Stimulated activated CD4-positive, alpha-beta T cell treated with anti-CD3 and anti-CD28 coated beads, Interleukin-2, amount 100 ng/mL, for 48 hours (primary cell): ENCODE results near the gene TYW1B.
"Not testable (repeated sequence)": the region's sequence is repeated elsewhere in the genome, so short reads cannot be mapped to it uniquely, and the experiment has no call there.

ENCODE experiments used
- DNase-seq, 2 donors: peaks; one replicate each; pipeline ENCODE4 v3.0.0-alpha.2; 2020

Gene TYW1B

DNA sequence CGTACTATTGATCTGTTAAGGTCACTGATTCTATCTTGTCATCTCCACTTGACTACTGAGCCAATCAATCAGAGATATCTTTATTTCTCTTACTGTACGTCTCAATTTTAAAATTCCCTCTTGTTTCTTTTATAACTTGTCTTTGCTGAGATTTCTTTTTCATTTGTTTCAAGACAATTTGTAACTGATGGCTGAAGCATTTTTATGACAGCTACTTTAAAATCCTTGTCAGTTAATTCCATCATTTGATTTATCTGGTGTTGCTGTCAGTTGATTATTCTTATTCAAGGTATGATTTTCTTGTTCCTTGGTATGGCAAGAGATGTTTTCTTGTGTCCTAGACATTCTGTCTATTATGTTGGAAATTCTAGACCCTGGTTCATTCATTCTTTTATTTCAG, 76.6 kb downstream of the TYW1B start:
- DNase-seq: no peak

DNA sequence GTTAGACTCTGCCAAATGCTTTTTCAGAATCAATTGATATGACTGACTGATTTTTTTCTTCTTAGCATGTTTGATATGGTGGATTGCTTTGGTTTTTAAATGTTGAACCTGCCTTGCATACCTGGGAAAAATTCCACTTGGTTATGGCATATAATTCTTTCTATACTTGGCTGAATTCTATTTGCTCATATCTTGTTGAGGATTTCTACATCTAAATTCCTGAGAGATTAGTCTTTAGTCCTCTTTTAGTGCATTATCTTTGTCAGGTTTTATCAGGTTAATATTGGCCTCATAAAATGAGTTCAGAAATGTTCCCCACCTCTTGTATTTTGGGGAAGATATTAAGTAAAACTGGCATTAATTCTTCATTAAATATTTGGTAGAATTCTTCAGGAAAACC, 79.4 kb downstream of the TYW1B start:
- not testable (repeated sequence) for DNase-seq

DNA sequence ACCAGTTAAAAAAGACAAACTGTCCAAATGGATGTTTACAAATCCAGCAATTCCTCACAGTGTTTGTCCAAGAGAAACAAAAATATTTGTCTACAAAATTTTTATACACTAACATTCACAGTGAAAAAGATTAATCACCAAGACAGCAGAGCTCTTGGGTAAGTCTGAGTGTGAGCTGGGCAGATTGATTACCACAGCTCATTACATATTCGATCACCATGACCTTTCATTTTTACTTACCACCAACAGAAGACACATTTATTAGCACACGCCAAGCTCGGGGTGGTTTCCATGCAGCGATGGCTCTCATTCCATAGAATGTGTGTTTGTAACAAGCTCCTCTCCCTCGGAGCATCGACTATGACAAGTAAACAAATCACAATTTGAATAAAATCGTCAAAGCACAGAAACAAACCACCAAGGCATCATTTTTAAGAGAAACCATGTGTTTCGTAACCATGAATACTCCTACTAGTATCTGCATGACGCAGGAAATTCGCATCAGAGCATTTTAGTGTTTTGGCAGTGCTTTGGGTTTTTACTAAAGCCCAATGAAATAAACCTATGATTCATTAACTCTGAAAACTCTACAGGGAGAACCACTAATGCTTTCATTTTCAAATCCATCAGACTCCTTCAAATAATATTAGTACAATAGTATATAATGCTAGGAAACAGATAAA, 83.6 kb downstream of the TYW1B start:
- DNase-seq: not testable (repeated sequence)

DNA sequence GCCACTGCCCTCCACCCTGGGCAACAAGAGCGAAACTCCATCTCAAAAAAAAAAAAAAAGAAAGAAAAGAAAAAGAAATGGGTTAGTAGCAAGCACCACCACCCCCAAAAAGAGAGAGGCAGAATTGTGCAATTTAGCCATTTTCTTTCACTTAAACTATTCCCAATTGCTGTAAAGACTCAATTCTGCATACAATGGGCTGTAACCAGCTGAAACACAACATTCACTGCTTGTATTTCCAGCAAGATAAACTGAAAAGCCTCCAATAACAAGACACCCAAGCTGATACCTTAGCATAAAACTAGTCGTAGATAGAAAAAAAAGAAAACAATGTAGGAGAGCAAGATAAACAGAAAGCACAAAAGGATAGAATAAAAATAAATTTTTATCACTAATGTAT, 84.2 kb downstream of the TYW1B start:
- DNase-seq: not testable (repeated sequence)

DNA sequence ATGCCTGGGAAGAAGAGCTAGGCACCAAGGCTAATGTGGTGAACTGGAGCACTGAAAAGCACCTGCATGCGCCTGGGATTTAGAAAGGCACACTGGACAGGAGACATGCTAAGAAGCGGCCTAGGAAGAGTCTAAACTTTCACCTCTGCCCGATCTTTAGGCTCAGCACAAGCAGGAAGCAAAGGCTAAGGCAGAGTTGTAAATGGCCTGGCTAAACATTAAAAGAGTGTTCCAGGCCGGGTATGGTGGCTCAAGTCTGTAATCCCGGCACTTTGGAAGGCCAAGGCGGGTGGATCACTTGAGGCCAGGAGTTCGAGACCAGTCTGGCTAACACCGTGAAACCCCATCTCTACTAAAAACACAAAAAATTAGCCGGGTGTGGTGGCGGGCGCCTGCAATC, 88.3 kb downstream of the TYW1B start:
- not testable (repeated sequence) for DNase-seq

DNA sequence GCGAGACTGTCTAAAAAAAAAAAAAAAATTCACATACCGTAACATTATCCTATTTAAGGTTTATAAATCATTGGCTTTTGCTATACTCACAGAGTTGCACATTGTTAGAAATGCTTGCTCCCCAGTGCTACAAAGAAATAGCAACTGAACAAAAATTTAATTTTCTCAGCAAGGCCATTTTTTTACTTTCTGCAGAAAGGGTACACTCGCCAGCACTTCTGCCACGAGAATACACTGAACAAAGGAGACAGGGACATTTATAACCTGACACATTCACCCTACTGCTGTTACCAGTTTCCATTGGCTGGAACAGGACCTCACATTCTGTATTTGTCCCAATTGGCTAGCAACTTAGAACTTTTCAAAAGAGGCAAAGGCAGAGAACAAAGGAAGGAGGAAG, 92.1 kb downstream of the TYW1B start:
- not testable (repeated sequence) for DNase-seq

DNA sequence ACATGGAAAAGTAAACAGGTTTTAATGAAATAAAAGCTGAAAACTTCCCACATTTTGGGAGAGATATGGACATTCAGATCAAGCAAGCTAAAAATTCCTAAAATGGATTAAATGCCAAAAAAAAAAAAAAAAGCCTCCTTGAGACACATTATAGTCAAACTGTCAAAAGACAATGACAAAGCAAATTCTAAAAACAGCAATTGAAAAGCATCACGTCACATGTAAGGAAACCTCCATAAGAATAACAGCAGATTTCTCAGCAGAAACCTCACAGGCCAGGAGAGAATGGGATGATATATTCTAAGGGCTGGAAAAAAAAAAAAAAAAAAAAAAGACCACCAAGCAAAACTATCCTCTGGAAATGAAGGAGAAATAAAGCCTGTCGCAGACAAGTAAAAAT, 97.2 kb downstream of the TYW1B start:
- DNase-seq: not testable (repeated sequence)

DNA sequence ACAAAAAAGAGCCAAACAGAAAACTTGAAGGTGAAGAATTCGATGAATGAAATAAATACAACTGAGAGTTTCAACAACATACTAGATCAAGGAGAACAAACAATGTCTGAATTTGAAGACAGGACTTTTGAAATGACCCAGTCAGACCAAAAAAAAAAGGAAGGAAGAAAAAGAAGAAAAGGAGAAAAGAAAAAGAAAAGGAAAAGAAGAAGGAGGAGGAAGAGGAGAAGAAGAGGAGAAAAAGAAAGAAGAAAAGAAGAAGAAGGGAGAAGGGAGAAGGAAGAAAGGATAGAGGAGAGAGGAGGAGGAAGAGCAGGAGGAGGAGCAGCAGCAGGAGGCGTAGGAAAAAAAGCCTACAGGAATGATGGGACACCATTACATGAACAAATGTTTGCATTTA, 97.6 kb downstream of the TYW1B start:
- not testable (repeated sequence) for DNase-seq

DNA sequence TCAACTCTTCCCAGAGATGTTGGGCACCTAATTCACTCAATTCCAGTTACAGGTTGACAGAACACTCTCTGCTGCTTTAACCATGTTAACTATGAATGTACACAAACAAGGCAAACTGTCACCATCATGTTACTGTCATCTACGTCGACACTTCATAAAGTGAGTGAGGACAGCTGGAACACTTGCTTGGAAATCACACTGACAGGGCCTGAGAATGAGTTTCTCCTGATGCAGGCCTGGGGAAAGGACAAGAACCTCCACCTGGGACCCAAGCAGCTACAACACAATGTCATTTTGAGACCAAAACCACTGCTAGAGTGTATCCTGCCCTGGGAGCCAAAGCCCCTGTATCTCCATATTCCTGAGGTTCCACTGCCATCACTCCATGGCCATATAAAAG, 98.9 kb downstream of the TYW1B start:
- not testable (repeated sequence) for DNase-seq

DNA sequence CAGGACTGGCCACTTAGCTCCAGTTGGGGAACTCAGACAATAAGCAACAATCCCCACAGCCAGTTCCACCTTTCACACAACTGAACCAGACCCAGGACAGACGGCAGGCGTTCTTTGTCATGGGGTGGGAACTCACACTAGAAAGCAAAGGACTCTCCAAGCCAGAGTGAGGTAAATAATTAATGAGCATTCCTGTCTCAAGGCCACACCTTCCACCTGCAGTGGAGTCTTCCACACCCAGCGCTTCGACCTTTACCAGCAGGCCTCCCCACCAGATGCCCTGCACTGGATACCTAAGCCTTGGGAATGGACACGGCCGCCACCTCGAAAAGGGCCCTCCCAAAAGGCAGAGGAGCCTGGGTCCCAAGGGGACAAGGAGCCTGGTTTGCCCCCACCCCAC, 105.3 kb downstream of the TYW1B start:
- DNase-seq: not testable (repeated sequence)

DNA sequence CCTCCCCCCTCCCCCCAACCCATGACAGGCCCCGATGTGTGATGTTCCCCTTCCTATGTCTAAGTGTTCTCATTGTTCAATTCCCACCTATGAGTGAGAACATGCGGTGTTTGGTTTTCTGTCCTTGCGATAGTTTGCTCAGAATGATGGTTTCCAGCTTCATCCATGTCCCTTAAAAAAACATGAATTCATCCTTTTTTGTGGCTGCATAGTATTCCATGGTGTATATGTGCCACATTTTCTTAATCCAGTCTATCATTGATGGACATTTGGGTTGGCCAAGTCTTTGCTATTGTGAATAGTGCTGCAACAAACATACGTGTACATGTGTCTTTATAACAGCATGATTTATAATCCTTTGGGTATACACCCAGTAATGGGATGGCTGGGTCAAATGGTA, 107.1 kb downstream of the TYW1B start:
- not testable (repeated sequence) for DNase-seq

DNA sequence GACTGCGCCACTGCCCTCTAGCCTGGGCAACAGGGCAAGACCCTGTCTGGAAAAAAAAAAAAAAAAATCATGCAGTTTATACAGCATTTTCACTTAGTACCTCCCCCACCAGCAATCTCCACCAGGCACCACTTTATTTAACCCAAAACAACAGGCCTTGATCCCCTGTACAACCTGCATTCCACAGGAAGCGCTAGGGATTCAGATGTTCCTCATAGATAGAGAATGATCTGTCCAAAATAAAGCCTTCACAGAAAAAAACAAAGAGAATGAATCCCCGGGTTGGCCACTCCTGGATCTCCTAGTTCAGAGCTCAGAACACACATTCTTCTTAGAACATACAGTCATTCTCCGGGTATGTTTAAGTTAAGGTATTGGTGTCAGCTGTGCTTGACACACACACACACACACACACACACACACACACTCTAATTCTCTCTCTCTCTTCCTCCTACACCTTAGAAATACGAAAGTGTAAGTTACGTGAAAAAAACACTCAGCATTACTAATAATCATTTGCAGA, 110.7 kb downstream of the TYW1B start:
- not testable (repeated sequence) for DNase-seq

DNA sequence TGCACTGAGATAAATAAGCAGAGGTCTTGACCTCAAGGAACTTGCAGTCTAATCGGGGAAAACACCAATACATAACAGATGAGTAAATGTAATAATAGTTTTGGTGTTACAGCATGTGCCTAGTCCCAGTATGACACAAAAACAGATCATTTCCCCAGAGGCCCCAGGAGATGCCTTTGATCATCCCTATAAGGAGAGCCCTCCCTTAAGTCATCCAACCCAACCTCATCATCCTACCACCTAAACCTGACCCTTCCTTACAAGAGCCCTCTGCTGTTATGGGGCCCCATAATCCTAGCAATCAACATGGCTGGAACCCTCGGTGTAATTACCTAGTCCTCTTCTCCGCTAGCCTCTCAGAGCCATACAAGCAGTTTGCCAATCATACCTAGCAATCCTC, 116.1 kb downstream of the TYW1B start:
- not testable (repeated sequence) for DNase-seq

DNA sequence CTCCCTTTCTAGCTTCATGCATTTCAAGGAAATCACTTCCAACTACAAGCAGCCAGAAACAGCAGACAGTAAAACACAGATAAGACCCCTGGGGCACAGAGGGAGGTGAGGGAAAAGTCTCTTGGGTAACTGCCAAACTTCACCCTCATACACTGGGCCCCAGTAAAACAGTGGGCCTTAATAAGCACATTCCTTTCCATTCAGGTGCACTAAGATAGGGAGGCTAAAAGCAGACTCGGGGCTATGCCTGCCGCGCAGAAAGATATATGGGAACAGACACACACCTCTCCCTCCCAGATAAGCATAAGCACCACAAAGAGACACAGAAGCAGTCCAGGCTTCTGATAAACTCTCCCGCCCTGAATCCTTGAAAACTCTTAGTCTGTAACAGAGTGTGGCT, 117.0 kb downstream of the TYW1B start:
- DNase-seq: no peak

DNA sequence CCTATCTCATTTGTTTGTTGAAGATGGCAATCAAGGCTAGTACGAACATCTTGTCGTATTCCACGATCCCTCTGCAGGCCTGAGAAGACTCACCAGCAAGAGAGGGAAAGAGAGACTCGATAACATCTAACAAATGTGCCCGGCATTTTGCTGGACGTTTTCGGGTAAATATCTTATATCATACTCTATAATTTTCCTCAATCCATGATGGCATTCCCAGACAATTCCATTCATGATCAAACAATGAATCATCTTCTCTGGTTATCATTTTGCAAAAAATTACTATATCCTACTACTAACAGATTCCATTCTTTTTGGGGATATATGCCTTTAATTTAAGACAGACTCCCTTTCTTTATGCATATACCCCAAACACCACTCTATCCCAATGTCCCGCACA, 118.1 kb downstream of the TYW1B start:
- no peak for DNase-seq

DNA sequence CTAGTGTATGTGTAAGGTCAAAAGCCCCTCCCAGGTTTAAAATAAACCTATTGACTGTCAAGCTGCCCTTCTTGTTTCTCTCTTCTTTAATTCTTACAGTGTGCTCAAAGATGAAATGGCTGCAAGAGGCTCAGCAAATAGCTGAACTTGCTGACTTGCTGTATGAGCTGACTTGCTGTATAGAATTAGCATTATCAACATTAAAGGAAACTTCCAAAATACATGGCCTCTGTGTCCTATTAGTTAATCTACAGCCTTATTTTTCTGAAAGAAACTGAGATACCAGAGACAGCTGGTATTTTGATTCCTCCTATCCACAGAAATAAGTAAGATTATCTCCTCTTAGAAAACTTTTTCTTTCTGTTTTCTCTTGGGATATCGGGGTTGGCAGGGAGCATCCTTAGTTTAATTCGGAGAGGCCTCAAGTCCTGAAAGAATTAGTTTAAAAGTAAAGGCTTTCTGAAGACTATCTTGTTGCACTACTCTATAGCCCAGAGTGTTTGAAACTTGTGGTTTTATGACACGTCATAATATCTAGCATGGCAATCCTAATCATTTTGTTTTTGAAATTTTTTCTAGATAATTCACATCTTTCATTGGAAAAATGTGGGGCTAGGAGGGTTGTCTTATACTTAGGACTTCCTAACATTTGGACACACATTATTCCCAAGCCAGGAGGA, 119.5 kb downstream of the TYW1B start:
- not testable (repeated sequence) for DNase-seq

DNA sequence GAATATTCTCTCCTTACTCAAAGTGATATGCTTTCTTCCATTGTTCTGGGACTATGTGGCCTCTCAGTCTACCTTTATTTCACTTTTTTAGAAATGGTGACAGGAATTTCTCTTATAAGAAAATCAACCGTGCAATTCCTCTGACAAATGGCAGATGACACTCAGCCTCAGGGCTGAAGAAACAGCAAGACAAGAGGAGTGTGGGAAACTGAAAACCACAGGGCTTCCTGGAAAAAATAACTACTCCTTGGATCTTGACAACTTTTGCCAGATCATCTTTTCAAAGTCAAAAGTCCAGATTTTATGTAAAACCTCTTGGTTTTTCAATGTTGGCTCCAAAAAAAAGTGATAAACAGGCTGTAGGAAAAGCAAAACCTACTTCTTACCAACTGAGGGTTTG, 121.5 kb downstream of the TYW1B start:
- DNase-seq: no peak

DNA sequence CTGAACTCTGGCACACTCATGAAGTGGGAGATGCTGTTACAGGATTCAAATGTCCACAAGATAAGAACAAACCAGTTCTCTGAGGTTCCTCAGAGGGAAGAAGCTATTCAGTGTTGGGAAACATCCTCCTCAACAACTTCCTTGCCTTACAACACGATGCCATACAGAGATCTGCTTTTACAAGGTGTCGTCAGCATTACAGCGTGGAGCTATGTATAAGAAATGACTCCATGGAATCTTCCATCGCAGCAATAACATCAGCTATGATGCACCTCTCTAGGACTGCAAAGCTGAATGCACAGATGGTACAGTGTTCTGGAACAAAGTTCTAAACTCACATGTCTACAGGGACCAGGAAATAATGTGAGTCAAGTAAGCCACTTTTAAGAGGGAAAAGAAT, 122.3 kb downstream of the TYW1B start:
- DNase-seq: not testable (repeated sequence)

DNA sequence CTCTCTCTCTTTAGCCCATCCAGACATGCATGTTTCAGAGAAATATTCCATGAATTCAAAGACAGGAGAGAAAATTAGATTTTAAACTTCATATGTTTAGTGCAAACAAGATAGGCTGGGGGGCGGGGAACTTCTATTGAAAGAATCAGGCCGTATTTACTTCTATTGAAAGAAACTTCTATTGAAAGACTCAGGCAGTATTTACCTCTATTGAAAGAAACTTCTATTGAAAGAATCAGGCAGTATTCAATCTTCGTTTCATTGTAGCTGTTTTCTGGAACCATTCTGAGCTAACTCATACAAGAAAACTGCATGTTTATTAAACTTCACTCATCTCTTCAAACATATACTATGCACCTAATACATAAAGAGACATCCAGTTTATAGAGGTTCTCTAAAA, 123.1 kb downstream of the TYW1B start:
- DNase-seq: no peak

DNA sequence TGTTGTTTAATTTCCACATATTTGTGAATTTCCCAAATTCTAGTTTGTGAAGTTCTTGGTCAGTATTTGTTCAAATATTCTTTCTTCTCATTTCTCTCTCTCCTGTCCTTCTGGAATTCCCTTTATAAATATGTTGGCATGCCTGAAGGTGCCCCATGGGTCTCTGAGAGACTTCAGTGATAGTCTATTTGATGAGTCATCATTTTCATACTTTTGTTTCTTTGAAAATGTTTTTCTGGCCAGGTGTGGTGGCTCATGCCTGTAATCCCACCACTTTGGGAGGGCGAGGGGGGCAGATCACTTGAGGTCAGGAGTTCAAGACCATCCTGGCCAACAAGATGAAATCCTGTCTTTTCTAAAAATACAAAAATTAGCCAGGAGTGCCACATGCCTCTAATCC, 127.5 kb downstream of the TYW1B start:
- not testable (repeated sequence) for DNase-seq

DNA sequence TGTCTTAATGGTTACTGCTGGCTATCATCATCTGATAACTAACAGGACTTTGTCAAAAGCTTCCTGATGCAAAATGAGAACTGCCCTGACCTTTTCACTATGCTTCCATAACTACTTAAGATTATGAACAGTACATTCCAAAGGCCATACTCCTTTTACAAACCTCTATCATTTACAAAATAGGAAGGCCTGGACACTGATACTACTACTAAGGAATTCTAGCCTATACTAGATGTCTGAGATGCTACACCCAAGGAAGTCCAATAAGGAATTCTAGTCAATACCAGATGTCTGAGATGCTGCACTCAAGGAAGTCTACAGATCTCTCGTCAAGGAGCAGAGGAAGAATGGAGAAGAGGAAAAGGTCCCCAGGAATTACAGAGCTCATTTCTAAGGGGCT, 130.9 kb downstream of the TYW1B start:
- DNase-seq: not testable (repeated sequence)

DNA sequence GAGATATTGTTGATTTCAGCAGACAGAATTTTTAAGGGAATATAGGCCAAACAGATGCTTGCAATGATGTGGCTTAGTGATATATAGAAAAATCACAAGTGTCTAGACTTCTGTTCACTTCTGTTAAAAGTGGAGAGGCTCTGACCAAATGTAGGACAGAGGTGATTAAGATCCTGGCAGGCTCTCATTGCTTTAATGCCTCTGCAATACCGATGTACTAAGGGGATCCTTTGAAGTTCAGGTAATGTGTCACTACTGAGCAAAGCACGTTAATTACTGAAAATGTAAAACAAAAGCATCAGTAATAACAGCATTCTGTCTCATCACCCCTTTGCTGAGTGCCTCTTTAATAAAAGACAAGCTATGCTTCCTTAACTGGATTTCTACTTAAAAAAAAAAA, 131.4 kb downstream of the TYW1B start:
- not testable (repeated sequence) for DNase-seq

DNA sequence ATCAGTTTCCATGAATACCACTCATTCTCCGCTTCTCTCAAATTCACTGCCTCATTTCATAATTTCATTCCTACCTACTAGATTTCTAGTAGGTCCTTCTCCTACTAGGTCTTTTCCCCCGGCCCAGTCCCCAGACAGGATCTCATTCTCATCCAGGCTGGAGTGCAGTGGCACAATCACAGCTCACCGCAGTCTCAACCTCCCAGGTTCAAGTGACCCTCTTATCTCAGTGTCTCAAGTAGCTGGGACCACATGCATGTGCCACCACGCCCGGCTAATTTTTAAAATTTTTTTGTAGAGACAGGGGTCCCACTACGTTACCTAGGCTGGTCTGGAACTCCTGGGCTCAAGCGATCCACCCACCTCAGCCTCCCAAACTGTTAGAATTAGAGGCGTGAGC, 132.5 kb downstream of the TYW1B start:
- not testable (repeated sequence) for DNase-seq

DNA sequence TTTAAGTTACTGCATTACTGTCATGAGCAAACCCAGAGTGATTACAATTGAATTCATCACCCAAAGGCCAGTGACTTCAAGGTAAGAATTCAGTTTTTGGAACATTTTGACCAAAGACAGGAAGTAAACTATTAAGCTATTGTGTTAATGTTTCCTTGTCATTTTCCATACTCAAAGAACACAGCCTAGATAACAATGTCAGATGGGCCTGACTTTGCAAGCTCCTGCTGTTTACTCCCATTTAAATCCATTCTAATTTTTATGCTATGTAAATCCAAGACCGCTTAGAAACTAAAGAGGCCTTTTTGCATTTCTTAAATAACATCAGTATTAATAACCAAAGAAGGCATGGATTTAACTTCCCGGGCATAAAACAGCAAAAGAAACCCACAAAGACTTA, 136.6 kb downstream of the TYW1B start:
- DNase-seq: not testable (repeated sequence)
